Activated CD8-positive, alpha-beta T cell treated with anti-CD3 and anti-CD28 coated beads for 36 hours (primary cell): ENCODE measurements around the gene ZMIZ1. TPM values are rescaled to one million over a fixed set of nuclear protein-coding genes. Genes with fewer than 3 reads are reported as not detected.

Experiments
- ATAC-seq: fragments of 200-7000 bp; cut with Tn5 transposase; one replicate; pipeline ENCODE4 v1.10.0; 2021; ENCODE audit warnings: mild to moderate bottlenecking, moderate library complexity
- CTCF ChIA-PET: fragments of 350-600 bp; sonication (Branson Sonifier 250); formaldehyde crosslinking; loops from one replicate; lab custom pipeline; 2021; ENCODE audit warnings: antibody characterized with exemption; lab: Charles Lee
- POLR2A ChIA-PET: fragments of 350-600 bp; sonication (Branson Sonifier 250); formaldehyde crosslinking; loops from one replicate; lab custom pipeline; 2021; ENCODE audit warnings: antibody characterized with exemption; lab: Charles Lee
- DNase-seq: peaks from one replicate; pipeline ENCODE4 v3.0.0-alpha.2; 2020
- H3K27ac Mint-ChIP-seq: one replicate; pipeline ENCODE4 v1.8.0; 2021; ENCODE audit warnings: mild to moderate bottlenecking, mixed read lengths
- H3K27me3 Mint-ChIP-seq: one replicate; pipeline ENCODE4 v1.8.0; 2021; ENCODE audit warnings: mixed read lengths
- H3K36me3 Mint-ChIP-seq: one replicate; pipeline ENCODE4 v1.8.0; 2021; ENCODE audit warnings: low read depth, mixed read lengths
- H3K4me1 Mint-ChIP-seq: one replicate; pipeline ENCODE4 v1.8.0; 2021; ENCODE audit warnings: low read depth, mixed read lengths
- H3K4me3 Mint-ChIP-seq: one replicate; pipeline ENCODE4 v1.8.0; 2021; ENCODE audit warnings: mild to moderate bottlenecking, moderate library complexity, mixed read lengths
- H3K9me3 Mint-ChIP-seq: one replicate; pipeline ENCODE4 v1.8.0; 2021; ENCODE audit warnings: mixed read lengths
- CTCF ChIP-seq: fragments of 200-600 bp; IDR thresholded peaks from one replicate; pipeline ENCODE4 v1.8.0; 2022; ENCODE audit warnings: antibody characterized with exemption, mild to moderate bottlenecking
- intact Hi-C: fragments of 100-400 bp; cut with micrococcal nuclease; formaldehyde crosslinking; loops from one replicate; pipeline ENCODE4 v1.10.0; 2022
- total RNA-seq, 2 experiments: library from RNA; stranded (reverse); gene quantifications; one replicate each; pipeline ENCODE4 v1.2.3, GENCODE V29; 2021

ZMIZ1 gene
- total RNA-seq, 2 experiments from 2014 or later: 46.5 to 52.2 TPM

GRCh38 chr10:79206300-79207095, 137.7 kb downstream of the ZMIZ1 start:
- no peak for TF ChIP-seq CTCF
- ATAC-seq (no peak), DNase-seq (no peak)
- POLR2A ChIA-PET: no interaction called here
- no peaks in the 10 kb centered on the region for H3K4me1 Mint-ChIP-seq
- H3K9me3 Mint-ChIP-seq: no peaks in the 10 kb centered on the region
- intact Hi-C loops: no loop called here
- H3K27me3 Mint-ChIP-seq: no peaks in the 10 kb centered on the region
- no peak overlapping the region for H3K4me3 Mint-ChIP-seq
- no peaks in the 10 kb centered on the region for H3K36me3 Mint-ChIP-seq
- CTCF ChIA-PET: interaction anchor here (4.4 kb wide), 1 partner anchor 11 kb away, joined by 25 read pairs; no protein-coding TSS in a partner anchor
- H3K27ac Mint-ChIP-seq: no peak overlapping the region

- ChIA-PET POLR2A (no interaction called here), CTCF (interaction anchor here (4.4 kb wide), 1 partner anchor 12 kb away, joined by 25 read pairs; no protein-coding TSS in a partner anchor)
- no peaks in the 10 kb centered on the region for H3K36me3 Mint-ChIP-seq
- no peak for TF ChIP-seq CTCF
- H3K4me3 Mint-ChIP-seq: no peak overlapping the region
- DNase-seq: no peak
- H3K9me3 Mint-ChIP-seq: no peaks in the 10 kb centered on the region
- H3K4me1 Mint-ChIP-seq: no peaks in the 10 kb centered on the region
- intact Hi-C loops: no loop called here
- no peak overlapping the region for H3K27ac Mint-ChIP-seq
- no peaks in the 10 kb centered on the region for H3K27me3 Mint-ChIP-seq
- ATAC-seq: no peak
Observed at GRCh38 chr10:79207096-79207357, 138.3 kb downstream of the ZMIZ1 start.

- ATAC-seq (no peak), DNase-seq (no peak)
- CTCF ChIA-PET: interaction anchor here (4.4 kb wide), 1 partner anchor 12 kb away, joined by 25 read pairs; no protein-coding TSS in a partner anchor
- POLR2A ChIA-PET: no interaction called here
- intact Hi-C loops: no loop called here
- no peaks in the 10 kb centered on the region for H3K36me3 Mint-ChIP-seq
- no peaks in the 10 kb centered on the region for H3K27me3 Mint-ChIP-seq
- no peak for TF ChIP-seq CTCF
- no peaks in the 10 kb centered on the region for H3K4me1 Mint-ChIP-seq
- no peaks in the 10 kb centered on the region for H3K9me3 Mint-ChIP-seq
- H3K27ac Mint-ChIP-seq: no peak overlapping the region
- H3K4me3 Mint-ChIP-seq: no peak overlapping the region
Observed at GRCh38 chr10:79207726-79208125, 139.0 kb downstream of the ZMIZ1 start.

- ChIA-PET POLR2A (no interaction called here), CTCF (interaction anchor here (4.4 kb wide), 1 partner anchor 13 kb away, joined by 25 read pairs; no protein-coding TSS in a partner anchor)
- H3K27ac Mint-ChIP-seq: no peak overlapping the region
- H3K4me1 Mint-ChIP-seq: no peaks in the 10 kb centered on the region
- no peak for TF ChIP-seq CTCF
- H3K36me3 Mint-ChIP-seq: no peaks in the 10 kb centered on the region
- H3K27me3 Mint-ChIP-seq: no peaks in the 10 kb centered on the region
- no peak overlapping the region for H3K4me3 Mint-ChIP-seq
- DNase-seq: no peak
- ATAC-seq: no peak
- intact Hi-C loops: no loop called here
- H3K9me3 Mint-ChIP-seq: no peaks in the 10 kb centered on the region
Observed at GRCh38 chr10:79208251-79208983, 139.7 kb downstream of the ZMIZ1 start.

- H3K4me1 Mint-ChIP-seq: no peaks in the 10 kb centered on the region
- intact Hi-C loops: no loop called here
- CTCF ChIA-PET: interaction anchor here (4.4 kb wide), 1 partner anchor 14 kb away, joined by 25 read pairs; no protein-coding TSS in a partner anchor
Observed at GRCh38 chr10:79209340-79209739, 140.6 kb downstream of the ZMIZ1 start.

More at GRCh38 chr10:79209340-79209739, 140.6 kb downstream of the ZMIZ1 start:
- no peaks in the 10 kb centered on the region for H3K27me3 Mint-ChIP-seq
- no peak for ATAC-seq
- no peaks in the 10 kb centered on the region for H3K9me3 Mint-ChIP-seq
- no peak overlapping the region for H3K27ac Mint-ChIP-seq
- no peak for TF ChIP-seq CTCF
- H3K4me3 Mint-ChIP-seq: no peak overlapping the region
- POLR2A ChIA-PET: no interaction called here
- DNase-seq: no peak
- no peaks in the 10 kb centered on the region for H3K36me3 Mint-ChIP-seq
